Cardiac septum (tissue), 1 donor: ENCODE data around the gene FOXD4L3. TPM values are rescaled to one million over a fixed set of nuclear protein-coding genes. Genes with fewer than 3 reads are reported as not detected.
"Not testable (repeated sequence)": the region's sequence is repeated elsewhere in the genome, so short reads cannot be mapped to it uniquely, and the experiment has no call there.

Source experiments
- DNase-seq: peaks from one replicate; pipeline ENCODE4 v3.0.0-alpha.2; 2020; ENCODE audit warnings: low spot score
- intact Hi-C: fragments of 100-400 bp; cut with DNase I; formaldehyde crosslinking; loops from one replicate; pipeline ENCODE4 v1.14.0; 2022
- total RNA-seq: library from RNA; stranded (reverse); fragmentation: NEBNext Ultra II Directional; extraction: Animal tissue kit (Norgen Biotek cat#: 25700); gene quantifications from one replicate; pipeline ENCODE4 v1.2.1, GENCODE V29; 2021
- donor health status: DM: no; HTN: no; CAD: no.

FOXD4L3 gene
- total RNA-seq, 1 donor from 2014 or later: not detected

GRCh38 chr9:68342265-68343025 lies 39.8 kb downstream of the FOXD4L3 start:
- intact Hi-C loops, DNase-seq: not testable (repeated sequence)

GRCh38 chr9:68343242-68343641 lies 40.6 kb downstream of the FOXD4L3 start:
- DNase-seq, intact Hi-C loops: not testable (repeated sequence)

DNA sequence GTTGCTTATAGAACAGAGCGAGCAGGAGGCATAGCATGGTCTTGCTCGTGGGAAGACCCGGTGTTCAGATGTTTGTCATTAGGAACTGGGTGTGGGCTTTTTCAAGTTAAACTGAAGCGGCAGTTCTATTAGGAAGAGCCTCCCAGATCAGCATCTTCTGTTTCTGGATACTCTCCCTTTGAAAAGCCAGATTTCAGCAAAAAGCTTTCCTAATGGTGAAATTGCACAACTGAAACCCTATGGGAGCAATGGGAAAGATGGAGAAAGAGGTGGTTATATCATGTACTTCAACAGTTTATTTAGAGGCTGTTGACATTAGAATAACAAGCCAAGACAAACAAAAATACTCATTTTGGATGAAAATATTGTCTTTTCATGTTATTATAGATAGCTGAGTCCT lies 41.3 kb downstream of the FOXD4L3 start:
- DNase-seq, intact Hi-C loops: not testable (repeated sequence)

GRCh38 chr9:68351689-68352088 lies 49.0 kb downstream of the FOXD4L3 start:
- DNase-seq: not testable (repeated sequence)
- intact Hi-C loops: loop anchor here (10.0 kb wide), 1 partner anchor 153 kb away; no protein-coding TSS in a partner anchor

Other genes starting within 250 kb of the FOXD4L3 start
- 14.0 TPM for gene ZNG1C, start 60.9 kb upstream of the FOXD4L3 start, total RNA-seq
- 191 TPM for gene PGM5, start 53.7 kb downstream of the FOXD4L3 start, total RNA-seq
- gene TMEM252, start 238.0 kb downstream of the FOXD4L3 start, total RNA-seq: not detected